Endodermal cell (in vitro differentiated cells): ENCODE measurements around the gene SPRED1. TPM values are rescaled to one million over a fixed set of nuclear protein-coding genes. Genes with fewer than 3 reads are reported as not detected.

ENCODE experiments used
- DNase-seq: peaks from one replicate; pipeline ENCODE4 v3.0.0-alpha.2; 2017
- H3K27ac ChIP-seq: 2 replicates; pipeline ENCODE4 v1.5.1; 2013; ENCODE audit warnings: mild to moderate bottlenecking, low read depth, low read length, moderate library complexity
- H3K27me3 ChIP-seq: 2 replicates; pipeline ENCODE4 v1.6.1; 2013; ENCODE audit warnings: mild to moderate bottlenecking, low read length, moderate library complexity; ENCODE audit not compliant: insufficient read depth, control insufficient read depth, poor library complexity, severe bottlenecking
- H3K36me3 ChIP-seq: 2 replicates; pipeline ENCODE4 v1.7.0; 2013; ENCODE audit warnings: mild to moderate bottlenecking, low read length, moderate library complexity; ENCODE audit not compliant: control insufficient read depth, insufficient read depth
- H3K4me1 ChIP-seq: one replicate; pipeline ENCODE4 v1.7.0; 2013; ENCODE audit warnings: low read length; ENCODE audit not compliant: control insufficient read depth, insufficient read depth
- H3K4me3 ChIP-seq: 2 replicates; pipeline ENCODE4 v1.5.1; 2013; ENCODE audit warnings: mild to moderate bottlenecking, low read length, moderate library complexity
- H3K9ac ChIP-seq: 2 replicates; pipeline ENCODE4 v1.6.1; 2013; ENCODE audit warnings: mild to moderate bottlenecking, low read length, moderate library complexity; ENCODE audit not compliant: poor library complexity, severe bottlenecking; ENCODE audit errors: extremely low read depth
- H3K9me3 ChIP-seq: 2 replicates; pipeline ENCODE4 v1.6.1; 2013; ENCODE audit warnings: mild to moderate bottlenecking, low read length, moderate library complexity; ENCODE audit not compliant: control insufficient read depth
- H3K27ac Mint-ChIP-seq: 2 replicates; pipeline ENCODE4 v1.8.0; 2020; ENCODE audit warnings: mixed read lengths
- H3K27me3 Mint-ChIP-seq: 2 replicates; pipeline ENCODE4 v1.8.0; 2021; ENCODE audit warnings: mild to moderate bottlenecking, mixed read lengths; ENCODE audit not compliant: insufficient read depth
- H3K36me3 Mint-ChIP-seq: 2 replicates; pipeline ENCODE4 v1.8.0; 2020; ENCODE audit warnings: low read depth, mixed read lengths
- H3K4me1 Mint-ChIP-seq: 2 replicates; pipeline ENCODE4 v1.8.0; 2020; ENCODE audit warnings: mixed read lengths
- H3K4me3 Mint-ChIP-seq: 2 replicates; pipeline ENCODE4 v1.8.0; 2020; ENCODE audit warnings: mild to moderate bottlenecking, moderate library complexity, mixed read lengths
- H3K9me3 Mint-ChIP-seq: 2 replicates; pipeline ENCODE4 v1.8.0; 2020; ENCODE audit warnings: mild to moderate bottlenecking, mixed read lengths
- CTCF ChIP-seq: fragments of 200-600 bp; sonication (generic); conservative IDR thresholded peaks from 2 replicates; pipeline ENCODE4 v1.5.0; 2021; ENCODE audit warnings: antibody characterized with exemption, mild to moderate bottlenecking
- WGBS, 2 experiments: methylation state at CpG; one replicate each; pipeline versions ENCODE4 v1.1.5 to v1.1.7; 2013; ENCODE audit warnings: missing lambda C conversion rate in 2 of 2, mixed read lengths in 1 of 2; ENCODE audit not compliant: insufficient coverage in 1 of 2, insufficient read length in 1 of 2; 5-methylcytosine and 5-hydroxymethylcytosine counted together
- total RNA-seq, 2 donors: library from RNA; stranded (reverse); fragmentation: NEBNext Ultra II Directional in 1 of 2; extraction: Animal tissue kit (Norgen Biotek cat#: 25700) in 1 of 2; gene quantifications; 2 replicates in 1 of 2; 3 replicates in 1 of 2; pipeline ENCODE4 v1.2.1, GENCODE V29; 2021

Gene SPRED1
- total RNA-seq, 2 donors from 2014 or later, result 50.8 to 61.7 TPM

- Mint-ChIP-seq H3K27ac (no peak overlapping the region), H3K4me1 (peaks cover 9% of the 10 kb centered on the region), H3K9me3 (no peaks in the 10 kb centered on the region), H3K27me3 (no peaks in the 10 kb centered on the region), H3K36me3 (no peaks in the 10 kb centered on the region), H3K4me3 (no peak overlapping the region)
- no peak for TF ChIP-seq CTCF
- no peaks in the 10 kb centered on the region for H3K9me3 ChIP-seq
- H3K9ac ChIP-seq, result no peak overlapping the region
- no peaks in the 10 kb centered on the region for H3K4me1 ChIP-seq
- H3K27me3 ChIP-seq, result no peaks in the 10 kb centered on the region
- WGBS, 2 experiments, result 90% methylated on average over 3 of the region's 4 CpGs; no CpG with 5 or more reads in 1 of the 2 experiments
- H3K36me3 ChIP-seq, result no peaks in the 10 kb centered on the region
- H3K27ac ChIP-seq, result no peak overlapping the region
- H3K4me3 ChIP-seq, result no peak overlapping the region
- DNase-seq, result no peak
Measured at GRCh38 chr15:38373016-38373415, 120.4 kb downstream of the SPRED1 start.

DNA sequence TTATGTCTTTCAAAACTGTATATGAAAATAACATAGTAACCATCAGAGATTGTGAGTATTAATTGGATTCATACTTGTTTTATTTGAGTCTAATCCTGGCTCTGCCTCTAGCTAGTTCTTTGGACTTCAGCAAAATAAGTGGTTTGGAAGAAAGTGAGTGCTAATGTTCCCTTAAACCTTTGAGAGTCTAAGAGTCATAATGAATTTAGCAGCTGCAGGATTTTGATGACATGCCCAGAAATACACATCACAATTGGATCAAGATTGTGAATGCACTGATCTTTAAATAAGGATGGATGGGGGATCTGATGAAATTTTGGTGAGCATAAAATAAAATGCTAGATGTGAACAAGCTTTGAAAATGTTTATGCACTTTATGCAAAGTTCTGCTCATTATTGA is 121.4 kb downstream of the SPRED1 start:
- H3K27ac ChIP-seq, result no peak overlapping the region
- no peaks in the 10 kb centered on the region for H3K36me3 ChIP-seq
- no peaks in the 10 kb centered on the region for H3K27me3 ChIP-seq
- Mint-ChIP-seq H3K27ac (no peak overlapping the region), H3K4me3 (no peak overlapping the region), H3K9me3 (no peaks in the 10 kb centered on the region), H3K4me1 (peaks cover 9% of the 10 kb centered on the region), H3K36me3 (no peaks in the 10 kb centered on the region), H3K27me3 (no peaks in the 10 kb centered on the region)
- H3K9me3 ChIP-seq, result no peaks in the 10 kb centered on the region
- H3K4me3 ChIP-seq, result no peak overlapping the region
- no peak for TF ChIP-seq CTCF
- H3K4me1 ChIP-seq, result no peaks in the 10 kb centered on the region
- no peak overlapping the region for H3K9ac ChIP-seq
- no peak for DNase-seq

DNA sequence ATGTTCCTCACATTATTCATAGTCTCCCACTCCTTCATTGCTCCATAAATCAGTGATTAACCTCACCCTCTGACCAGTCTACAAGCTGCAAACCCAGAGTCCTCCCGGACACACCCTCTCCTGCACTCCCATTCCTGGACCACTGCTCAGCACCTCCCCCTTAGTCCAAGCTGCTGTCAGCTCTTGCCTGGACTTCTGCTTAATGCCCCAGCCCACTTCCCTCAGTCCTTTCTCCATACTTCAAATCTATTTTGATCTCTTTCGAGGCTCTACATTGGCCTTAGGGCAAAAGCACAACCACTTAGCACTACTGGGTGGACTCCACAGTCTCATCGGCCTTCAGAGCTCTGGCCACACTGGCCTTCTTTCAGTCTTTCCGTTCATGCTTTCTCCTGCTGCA is 121.9 kb downstream of the SPRED1 start:
- Histone ChIP-seq H3K4me3 (no peak overlapping the region), H3K9me3 (no peaks in the 10 kb centered on the region), H3K27me3 (no peaks in the 10 kb centered on the region), H3K27ac (no peak overlapping the region), H3K4me1 (no peaks in the 10 kb centered on the region), H3K9ac (no peak overlapping the region), H3K36me3 (no peaks in the 10 kb centered on the region)
- no peak for DNase-seq
- Mint-ChIP-seq H3K4me1 (peaks cover 9% of the 10 kb centered on the region), H3K4me3 (no peak overlapping the region), H3K9me3 (no peaks in the 10 kb centered on the region), H3K27me3 (no peaks in the 10 kb centered on the region), H3K36me3 (no peaks in the 10 kb centered on the region), H3K27ac (no peak overlapping the region)
- WGBS, 2 experiments, result 92 to 100% methylated on average over 1 to 4 of the region's 4 CpGs
- TF ChIP-seq CTCF, result no peak
